ENCODE measurements around the gene LEF1. TPM values are rescaled to one million over a fixed set of nuclear protein-coding genes. Genes with fewer than 3 reads are reported as not detected.

The LEF1 gene
- total and polyA plus RNA-seq, 2 of the 8 experiments (the other 6 are each of a cell fraction or from before 2014, with no cell fraction given) = 2.6 to 5.2 TPM

- Histone ChIP-seq H3K4me2 (ENCODE audit: insufficient read depth in 1 of 2, low read depth in 2 of 2, low read length in 2 of 2) (no peak overlapping the region), H3K18ac (ENCODE audit: extremely low read depth, low read length) (no peak overlapping the region), H3K9ac (replicated peaks in 1 of 4; ENCODE audit: extremely low read depth in 1 of 4, low read depth in 3 of 4, low read length in 3 of 4) (no peak overlapping the region), H2BK12ac (ENCODE audit: low read depth, low read length) (no peak overlapping the region), H3K4ac (replicated peaks; ENCODE audit: insufficient read length, low read depth, low read length) (no peak overlapping the region), H3K56ac (replicated peaks; ENCODE audit: insufficient read length, low read depth, low read length) (no peak overlapping the region), H3K9me3 (ENCODE audit: insufficient read depth in 2 of 2, low read depth in 1 of 2, low read length in 1 of 2) (no peaks in the 10 kb centered on the region; a peak in 1 of 4 replicates), H4K8ac (ENCODE audit: extremely low read depth, insufficient read depth, low read length) (no peak overlapping the region), H3K27ac (ENCODE audit: low read depth, low read length) (no peak overlapping the region), H3K23ac (ENCODE audit: insufficient read length) (no peak overlapping the region), H4K91ac (replicated peaks; ENCODE audit: insufficient read length, low read length) (no peak overlapping the region), H4K5ac (ENCODE audit: insufficient read length, low read depth, low read length) (no peak overlapping the region), H3K4me1 (replicated peaks in 1 of 4; ENCODE audit: control insufficient read depth in 3 of 4, insufficient read depth in 4 of 4, low read length in 3 of 4) (peaks cover 0 to 19% (median 6%) of the 10 kb centered on the region in 4 experiments; a peak in 6 of 7 replicates), H3K14ac (ENCODE audit: insufficient read length) (no peak overlapping the region), H3K4me3 (ENCODE audit: extremely low read depth in 1 of 4, insufficient read depth in 2 of 4, low read depth in 3 of 4, low read length in 4 of 4) (no peak overlapping the region), H4K20me1 (replicated peaks in 1 of 2; ENCODE audit: control insufficient read depth in 1 of 2, insufficient read depth in 2 of 2, low read length in 2 of 2) (no peaks in the 10 kb centered on the region), H3K79me2 (ENCODE audit: control insufficient read depth in 1 of 2, insufficient read depth in 2 of 2, low read length in 2 of 2) (no peaks in the 10 kb centered on the region), H3K36me3 (ENCODE audit: control insufficient read depth in 2 of 4, insufficient read depth in 4 of 4, low read length in 3 of 4) (0 out of 8 replicates have a peak, but pooled peaks cover 0 to 3% (median 0%) of the 10 kb centered on the region in 4 experiments), H3K27me3 (replicated peaks in 1 of 4; ENCODE audit: control insufficient read depth in 3 of 4, extremely low read depth in 1 of 4, insufficient read depth in 3 of 4, low read length in 3 of 4) (peaks cover 41 to 60% (median 54%) of the 10 kb centered on the region in 4 experiments), H2BK120ac (replicated peaks; ENCODE audit: low read depth, low read length) (no peak overlapping the region), H3K79me1 (ENCODE audit: low read depth, low read length) (no peaks in the 10 kb centered on the region), H3K23me2 (ENCODE audit: low read depth, low read length) (peaks cover 12% of the 10 kb centered on the region), H2AFZ (ENCODE audit: low read length) (no peak overlapping the region), H2BK5ac (ENCODE audit: low read depth, low read length) (no peak overlapping the region), H2BK15ac (ENCODE audit: low read length) (no peak overlapping the region), H2AK5ac (ENCODE audit: low read depth, low read length) (no peak overlapping the region), H2BK20ac (ENCODE audit: low read length) (no peak overlapping the region)
- DNase-seq (ENCODE audit: low read depth in 1 of 2, low spot score in 2 of 2) (no peak), FAIRE-seq (no peak)
- CTCF ChIA-PET (ENCODE audit: partially characterized antibody) = interaction anchor here (1.0 kb wide), 1 partner anchor 8 kb away, joined by 4 read pairs; no protein-coding TSS in a partner anchor
- POLR2A ChIA-PET (ENCODE audit: partially characterized antibody) = no interaction called here
- no peak for TF ChIP-seq E2F6 (IDR thresholded peaks at IDR 0.05)
These were observed 6.1 kb upstream of the LEF1 start for GRCh38 chr4:108174856-108175255.

Measured in H1 (cell line).